ENCODE measurements around the gene TCF4. TPM values are rescaled to one million over a fixed set of nuclear protein-coding genes. Genes with fewer than 3 reads are reported as not detected.

Gene TCF4
- total RNA-seq, 1 donor from 2014 or later = 115 TPM

- no peak overlapping the region for H3K27ac ChIP-seq (ENCODE audit: low read depth, low read length)
- no peaks in the 10 kb centered on the region for H4K20me1 ChIP-seq (ENCODE audit: insufficient read depth, low read length)
- no peaks in the 10 kb centered on the region for H3K36me3 ChIP-seq (ENCODE audit: insufficient read depth, low read length)
- FAIRE-seq (no peak), DNase-seq (ENCODE audit: low read depth) (no peak)
- TF ChIP-seq CTCF (IDR thresholded peaks at IDR 0.05; ENCODE audit: insufficient read depth, low read depth, low read length) (no peak), EZH2 (IDR thresholded peaks at IDR 0.05; ENCODE audit: insufficient read depth, low read length) (no peak)
- no peaks in the 10 kb centered on the region for H3K4me1 ChIP-seq (ENCODE audit: insufficient read depth, low read length)
- no peaks in the 10 kb centered on the region for H3K79me2 ChIP-seq (ENCODE audit: insufficient read depth, low read length)
- H3K4me2 ChIP-seq (ENCODE audit: low read length) = no peak overlapping the region
- H3K9me3 ChIP-seq (ENCODE audit: insufficient read depth, low read depth, low read length) = no peaks in the 10 kb centered on the region
- Mint-ChIP-seq H3K36me3 (ENCODE audit: low read depth, unreplicated experiment) (no peaks in the 10 kb centered on the region), H3K9me3 (ENCODE audit: unreplicated experiment) (no peaks in the 10 kb centered on the region), H3K4me1 (ENCODE audit: low read depth, unreplicated experiment) (no peaks in the 10 kb centered on the region), H3K4me3 (ENCODE audit: unreplicated experiment) (no peak overlapping the region), H3K27ac (ENCODE audit: unreplicated experiment) (no peak overlapping the region), H3K27me3 (ENCODE audit: low read depth, unreplicated experiment) (no peaks in the 10 kb centered on the region)
- no peak overlapping the region for H3K9ac ChIP-seq (ENCODE audit: low read length)
- no peak overlapping the region for H2AFZ ChIP-seq (ENCODE audit: low read depth, low read length)
- no peak overlapping the region for H3K4me3 ChIP-seq (ENCODE audit: insufficient read depth, low read depth, low read length)
- H3K27me3 ChIP-seq (ENCODE audit: insufficient read depth, low read length) = no peaks in the 10 kb centered on the region
Measured at GRCh38 chr18:55627007-55627406, 39.0 kb upstream of the TCF4 start.

- Histone ChIP-seq H2AFZ (ENCODE audit: low read depth, low read length) (no peak overlapping the region), H3K4me1 (ENCODE audit: insufficient read depth, low read length) (no peaks in the 10 kb centered on the region)
- H3K4me1 Mint-ChIP-seq (ENCODE audit: low read depth, unreplicated experiment) = no peaks in the 10 kb centered on the region
Measured at GRCh38 chr18:55625901-55626300, 37.9 kb upstream of the TCF4 start.

More at GRCh38 chr18:55625901-55626300, 37.9 kb upstream of the TCF4 start:
- Mint-ChIP-seq H3K27me3 (ENCODE audit: low read depth, unreplicated experiment) (no peaks in the 10 kb centered on the region), H3K9me3 (ENCODE audit: unreplicated experiment) (no peaks in the 10 kb centered on the region), H3K4me3 (ENCODE audit: unreplicated experiment) (no peak overlapping the region), H3K27ac (ENCODE audit: unreplicated experiment) (no peak overlapping the region), H3K36me3 (ENCODE audit: low read depth, unreplicated experiment) (no peaks in the 10 kb centered on the region)
- no peak overlapping the region for H3K9ac ChIP-seq (ENCODE audit: low read length)
- H3K36me3 ChIP-seq (ENCODE audit: insufficient read depth, low read length) = no peaks in the 10 kb centered on the region
- no peak overlapping the region for H3K4me2 ChIP-seq (ENCODE audit: low read length)
- TF ChIP-seq EZH2 (IDR thresholded peaks at IDR 0.05; ENCODE audit: insufficient read depth, low read length) (no peak), CTCF (IDR thresholded peaks at IDR 0.05; ENCODE audit: insufficient read depth, low read depth, low read length) (no peak)
- DNase-seq (ENCODE audit: low read depth) (no peak), FAIRE-seq (no peak)
- no peak overlapping the region for H3K27ac ChIP-seq (ENCODE audit: low read depth, low read length)
- H3K4me3 ChIP-seq (ENCODE audit: insufficient read depth, low read depth, low read length) = no peak overlapping the region
- no peaks in the 10 kb centered on the region for H4K20me1 ChIP-seq (ENCODE audit: insufficient read depth, low read length)
- no peaks in the 10 kb centered on the region for H3K9me3 ChIP-seq (ENCODE audit: insufficient read depth, low read depth, low read length)
- H3K79me2 ChIP-seq (ENCODE audit: insufficient read depth, low read length) = no peaks in the 10 kb centered on the region
- H3K27me3 ChIP-seq (ENCODE audit: insufficient read depth, low read length) = no peaks in the 10 kb centered on the region
